Measurements from ENCODE around the gene SPCS3.
"Not testable (repeated sequence)": the region's sequence is repeated elsewhere in the genome, so short reads cannot be mapped to it uniquely, and the experiment has no call there.

The SPCS3 gene

GRCh38 chr4:176306837-176307665 is 12.7 kb upstream of the SPCS3 start:
- DNase-seq (ENCODE audit: low read depth in 2 of 2): no peak

DNA sequence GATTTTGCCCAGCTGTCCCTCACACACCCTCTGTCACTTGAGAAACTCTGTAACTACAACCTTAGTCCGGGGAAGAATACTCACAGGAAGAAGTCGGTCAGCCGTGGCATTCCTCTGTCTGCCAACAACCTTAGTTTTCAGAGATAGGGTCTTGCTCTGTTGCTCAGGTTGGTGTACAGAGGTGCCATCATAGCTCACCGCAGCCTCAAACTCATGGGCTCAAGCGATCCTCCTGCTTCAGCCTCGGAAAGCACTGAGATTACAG is 12.2 kb upstream of the SPCS3 start:
- no peak for DNase-seq (ENCODE audit: low read depth in 2 of 2)

GRCh38 chr4:176308441-176308840 is 11.3 kb upstream of the SPCS3 start:
- no peak for DNase-seq (ENCODE audit: low read depth in 2 of 2)

- DNase-seq (ENCODE audit: low read depth in 2 of 2): no peak
Measured at GRCh38 chr4:176309046-176309445, 10.7 kb upstream of the SPCS3 start.

GRCh38 chr4:176309772-176310171 is 10.0 kb upstream of the SPCS3 start:
- DNase-seq (ENCODE audit: low read depth in 2 of 2): no peak

DNA sequence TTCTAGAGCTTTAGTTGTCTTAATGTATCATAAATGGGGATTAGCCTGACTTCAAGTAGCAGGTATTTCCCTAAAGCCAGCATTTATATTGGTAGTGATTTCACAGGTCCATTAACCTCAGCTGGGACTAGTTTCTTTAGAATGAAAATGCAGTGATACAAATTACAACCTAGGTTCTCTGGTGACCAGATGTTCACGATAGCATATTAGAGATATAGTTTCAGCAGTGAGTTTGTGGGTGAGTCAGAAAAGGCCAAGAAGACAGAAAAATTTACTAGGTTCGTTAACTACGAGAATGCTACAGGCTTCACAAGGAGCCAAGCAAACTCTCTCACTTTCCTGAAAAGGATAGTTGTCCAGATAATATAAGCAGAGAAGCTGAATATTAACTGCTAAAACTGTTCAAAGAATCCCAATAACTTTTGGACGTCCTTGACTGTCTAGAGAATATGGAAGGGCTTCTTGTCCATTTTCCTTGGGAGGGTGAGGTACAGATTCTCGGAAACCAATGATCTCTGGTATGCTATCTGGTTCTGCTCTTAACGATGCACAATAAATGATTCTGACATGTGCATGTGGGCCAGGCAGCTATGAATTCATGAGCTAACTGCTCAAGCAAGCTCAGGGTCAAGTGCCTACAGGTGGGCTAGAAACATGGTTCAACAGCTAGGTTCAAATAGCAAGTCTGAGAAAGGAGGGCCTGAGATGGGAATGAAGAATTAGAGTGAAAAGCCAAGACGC is 6.0 kb upstream of the SPCS3 start:
- no peak for DNase-seq (ENCODE audit: low read depth in 2 of 2)

DNA sequence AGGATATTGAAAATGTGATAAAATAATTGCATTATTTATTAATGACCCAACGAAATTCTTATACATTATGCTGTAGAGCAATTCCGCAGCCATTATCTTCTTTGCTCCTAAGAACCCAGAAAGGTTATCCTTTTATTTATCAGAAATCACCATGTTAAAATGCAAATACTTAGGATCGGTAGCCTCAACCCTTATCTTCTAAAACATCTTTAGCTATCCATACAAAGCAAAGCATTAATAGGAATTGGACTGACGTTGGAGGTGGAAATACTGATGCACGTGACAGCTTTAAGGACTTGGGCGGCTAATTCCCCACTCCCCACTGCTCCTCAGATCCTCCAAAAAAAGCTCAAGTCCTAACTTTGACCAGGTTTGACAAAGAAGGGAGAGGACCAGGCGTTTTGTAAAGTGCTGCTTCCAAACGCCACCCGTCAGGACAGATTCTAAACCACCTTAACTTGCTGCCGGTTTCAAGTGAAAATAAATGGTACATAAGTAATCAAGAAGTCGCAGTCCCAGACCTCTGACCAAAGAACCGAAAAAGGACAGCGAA is 539 bp upstream of the SPCS3 start:
- no peak for DNase-seq (ENCODE audit: low read depth in 2 of 2)

- peak; percentile 82 to 84 for DNase-seq (ENCODE audit: low read depth in 2 of 2)
Measured at GRCh38 chr4:176320340-176320975, 692 bp downstream of the SPCS3 start.

DNA sequence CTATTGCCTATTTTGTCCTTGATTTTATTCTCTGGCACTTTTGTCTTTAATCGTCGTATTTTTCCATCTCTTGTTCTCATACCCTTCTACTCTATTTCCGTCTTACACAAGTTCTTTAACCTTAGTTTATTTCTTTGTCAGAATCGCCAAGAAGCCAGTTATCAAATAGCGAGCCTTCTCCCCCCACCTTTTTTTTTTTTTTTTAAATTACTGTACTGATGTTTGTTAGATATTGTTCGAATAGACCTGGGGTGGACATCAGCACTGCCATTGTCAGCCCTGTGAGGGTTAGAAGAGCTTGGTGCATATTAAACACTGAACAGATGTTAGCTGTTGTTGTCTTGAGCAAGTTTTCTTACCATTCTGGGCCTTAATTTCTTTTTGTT is 1.2 kb downstream of the SPCS3 start:
- no peak for DNase-seq (ENCODE audit: low read depth in 2 of 2)

DNA sequence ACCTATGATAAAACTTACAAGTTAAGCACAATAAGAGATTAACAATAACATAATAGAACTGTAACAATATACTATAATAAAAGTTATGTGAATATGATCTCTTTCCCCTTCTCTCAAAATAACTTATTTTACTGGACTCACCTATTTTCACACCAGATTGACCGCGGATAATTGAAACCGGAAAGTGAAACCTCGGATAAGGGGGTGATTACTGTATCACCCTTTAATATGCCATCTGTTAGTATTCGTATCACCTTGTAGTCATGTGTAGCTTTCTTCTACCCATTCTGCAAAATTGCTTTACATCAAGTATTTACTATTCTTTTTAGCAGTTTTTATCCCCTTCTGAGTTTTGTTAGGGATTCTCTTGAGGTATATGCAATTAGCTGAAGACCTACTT is 1.8 kb downstream of the SPCS3 start:
- DNase-seq (ENCODE audit: low read depth in 2 of 2): no peak

- no peak for DNase-seq (ENCODE audit: low read depth in 2 of 2)
Measured at GRCh38 chr4:176323511-176324160, 3.9 kb downstream of the SPCS3 start.

- not testable (repeated sequence) for DNase-seq (ENCODE audit: low read depth in 2 of 2)
Measured at GRCh38 chr4:176324876-176325275, 5.1 kb downstream of the SPCS3 start.

DNA sequence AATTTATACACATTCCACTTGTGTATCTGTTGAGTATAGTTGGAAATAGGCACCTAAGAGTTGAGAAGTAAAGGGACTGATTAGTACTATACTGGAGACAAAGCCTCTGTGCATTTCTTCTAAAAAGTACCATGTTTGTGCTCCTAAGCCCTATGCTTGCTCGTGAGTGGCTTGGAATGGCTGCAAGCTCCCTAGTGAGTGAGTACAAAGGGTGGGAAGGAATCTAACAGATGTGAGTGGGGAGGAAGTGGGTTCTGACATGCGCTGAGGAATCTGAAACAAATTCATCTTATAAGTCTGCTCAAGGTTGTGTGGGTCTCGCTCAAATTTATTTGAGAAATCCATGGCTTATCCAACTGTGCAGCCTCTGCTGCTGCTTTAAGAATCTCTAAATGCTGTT is 13.3 kb downstream of the SPCS3 start:
- DNase-seq (ENCODE audit: low read depth in 2 of 2): no peak

DNA sequence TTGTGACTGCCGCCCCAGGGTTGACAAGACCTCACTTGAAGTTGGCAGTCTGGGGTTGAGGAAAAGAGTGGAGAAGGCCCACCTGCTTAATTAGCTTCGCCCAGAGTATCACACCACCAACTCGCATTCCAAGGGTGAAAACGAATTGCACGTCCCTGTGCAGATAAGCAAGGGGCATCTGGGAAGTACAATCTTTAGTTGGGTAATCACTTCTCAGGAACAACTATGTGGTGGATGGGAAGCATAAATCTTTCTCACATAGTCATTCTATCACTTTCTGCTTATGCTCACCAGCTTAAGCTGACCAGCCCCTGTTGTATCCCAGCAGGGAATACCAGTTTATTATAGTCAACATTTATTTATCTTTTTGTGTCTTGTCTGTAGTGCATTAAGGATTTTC is 14.3 kb downstream of the SPCS3 start:
- no peak for DNase-seq (ENCODE audit: low read depth in 2 of 2)

DNA sequence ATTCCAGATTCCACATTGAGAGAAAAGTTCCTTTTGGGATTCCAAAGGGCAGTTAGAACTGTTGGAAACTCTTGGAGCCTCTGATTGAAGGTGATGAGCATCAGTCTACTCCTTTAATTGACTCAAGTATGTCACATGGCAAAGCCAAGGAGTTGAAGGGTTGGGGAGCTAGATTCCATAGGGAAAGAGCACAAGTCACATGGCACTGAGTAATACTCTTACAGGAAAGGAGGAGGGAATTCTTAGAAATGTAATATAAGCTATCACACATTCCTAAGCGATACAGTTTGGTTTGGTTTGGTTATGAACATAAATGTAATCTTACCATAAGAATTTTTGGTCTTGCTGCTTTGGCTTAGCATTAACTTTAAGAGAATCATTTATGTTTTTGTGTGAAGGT is 15.7 kb downstream of the SPCS3 start:
- DNase-seq (ENCODE audit: low read depth in 2 of 2): no peak

GRCh38 chr4:176339936-176340761 is 20.4 kb downstream of the SPCS3 start:
- no peak for DNase-seq (ENCODE audit: low read depth in 2 of 2)

DNA sequence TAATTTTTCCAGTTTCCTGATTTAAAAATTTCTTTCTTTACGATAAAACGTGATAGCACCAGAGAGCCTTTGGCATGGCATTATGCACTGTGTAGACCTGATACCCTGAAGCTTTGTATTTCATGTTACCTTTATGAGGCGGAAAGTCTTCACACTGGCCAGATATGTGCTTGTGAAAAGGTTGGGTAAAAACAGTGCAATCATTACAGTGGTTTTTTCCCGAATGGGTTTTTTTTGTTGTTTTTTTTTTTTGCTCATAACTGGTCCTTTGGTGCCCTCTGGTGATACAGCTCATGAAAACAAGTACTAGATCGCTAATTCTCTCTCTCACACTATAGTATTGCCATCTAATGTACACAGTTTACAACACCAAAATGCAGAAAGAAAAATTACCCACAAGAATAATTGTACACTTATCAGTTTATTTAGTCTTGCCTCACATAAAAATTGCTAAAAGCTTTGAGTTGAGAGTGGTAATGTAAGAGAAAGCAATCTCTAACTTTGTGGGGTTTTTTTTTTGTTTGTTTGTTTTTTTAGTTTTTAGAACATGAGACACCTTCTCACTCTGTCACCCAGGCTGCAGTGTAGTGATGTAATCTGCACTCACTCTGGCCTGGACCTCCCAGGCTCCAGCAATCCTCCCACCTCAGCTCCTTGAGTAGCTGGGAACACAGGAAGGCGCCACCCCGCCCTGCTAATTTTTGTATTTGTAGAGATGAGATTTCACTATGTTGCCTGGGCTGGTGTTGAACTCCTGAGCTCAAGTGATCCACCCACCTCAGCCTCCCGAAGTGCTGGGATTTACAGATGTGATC is 21.3 kb downstream of the SPCS3 start:
- DNase-seq (ENCODE audit: low read depth in 2 of 2): no peak

- no peak for DNase-seq (ENCODE audit: low read depth in 2 of 2)
Measured at GRCh38 chr4:176342384-176342783, 22.6 kb downstream of the SPCS3 start.

DNA sequence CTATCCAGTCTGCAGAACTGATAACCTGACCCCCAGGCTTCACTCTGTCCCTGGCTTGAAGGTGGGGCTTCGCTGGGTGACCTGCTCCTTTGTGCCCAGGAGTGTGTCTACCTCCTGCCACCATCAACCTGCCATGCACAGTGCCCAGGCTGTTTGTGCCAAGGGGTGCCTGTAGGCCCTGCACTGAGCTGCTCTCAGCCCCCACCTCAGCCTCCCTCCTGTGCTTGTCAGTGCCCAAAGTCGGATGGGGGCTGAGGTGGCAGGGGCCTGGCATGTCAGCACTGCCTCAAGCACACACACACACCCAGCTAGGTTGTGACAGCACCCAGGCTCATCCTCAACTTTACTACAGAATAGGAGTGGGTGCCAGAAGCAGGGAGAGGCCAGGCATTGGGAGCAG is 23.5 kb downstream of the SPCS3 start:
- no peak for DNase-seq (ENCODE audit: low read depth in 2 of 2)

DNA sequence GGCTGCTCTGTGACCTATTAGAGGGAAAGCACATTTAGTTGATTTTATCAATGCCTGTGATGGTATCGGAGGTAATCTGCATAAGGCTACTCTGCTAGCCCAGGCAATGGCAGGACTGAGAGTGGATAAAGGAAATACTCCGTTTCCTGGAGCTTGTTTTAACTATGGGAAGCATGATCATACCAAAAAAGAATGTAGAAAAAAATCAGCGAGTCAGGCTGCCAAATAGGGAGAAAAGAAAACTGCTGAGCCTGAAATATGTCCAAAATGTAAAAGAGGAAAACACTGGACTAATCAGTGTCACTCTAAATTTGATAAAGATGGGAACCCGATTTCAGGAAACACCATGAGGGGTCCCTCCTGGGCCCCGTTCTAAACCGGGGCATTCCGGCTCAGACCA is 25.6 kb downstream of the SPCS3 start:
- DNase-seq (ENCODE audit: low read depth in 2 of 2): not testable (repeated sequence)
